Osteoblast (primary cell): ENCODE data around the gene LMO7. TPM values are rescaled to one million over a fixed set of nuclear protein-coding genes. Genes with fewer than 3 reads are reported as not detected.
"Not testable (repeated sequence)": the region's sequence is repeated elsewhere in the genome, so short reads cannot be mapped to it uniquely, and the experiment has no call there.

ENCODE experiments used
- DNase-seq: peaks from one replicate; pipeline ENCODE4 v3.0.0; 2011; ENCODE audit warnings: low spot score, mixed read lengths; ENCODE audit not compliant: insufficient read length; ENCODE audit errors: missing footprints
- H2AFZ ChIP-seq: 2 replicates; pipeline ENCODE4 v1.6.0; 2011; ENCODE audit warnings: mild to moderate bottlenecking, low read length
- H3K27ac ChIP-seq: 2 replicates; pipeline ENCODE4 v1.5.1; 2011; ENCODE audit warnings: mild to moderate bottlenecking, low read depth, low read length, moderate library complexity
- H3K27me3 ChIP-seq: 2 replicates; pipeline ENCODE4 v1.6.0; 2012; ENCODE audit warnings: mild to moderate bottlenecking, control low read depth, inconsistent platforms, low read length, moderate library complexity; ENCODE audit not compliant: insufficient read depth
- H3K36me3 ChIP-seq: 2 replicates; pipeline ENCODE4 v1.5.1; 2011; ENCODE audit warnings: mild to moderate bottlenecking, low read length, control low read depth, moderate library complexity; ENCODE audit not compliant: insufficient read depth
- H3K4me1 ChIP-seq: 2 replicates; pipeline ENCODE4 v1.5.1; 2011; ENCODE audit warnings: mild to moderate bottlenecking, low read length, control low read depth, moderate library complexity; ENCODE audit not compliant: insufficient read depth
- H3K4me2 ChIP-seq: 2 replicates; pipeline ENCODE4 v1.6.0; 2011; ENCODE audit warnings: mild to moderate bottlenecking, low read length; ENCODE audit not compliant: insufficient read depth
- H3K4me3 ChIP-seq: fragments of 200-600 bp; sonication (generic); 3 replicates; pipeline ENCODE4 v1.5.1; 2012; ENCODE audit warnings: mild to moderate bottlenecking, low read length, inconsistent platforms; ENCODE audit not compliant: insufficient read depth
- H3K79me2 ChIP-seq: 2 replicates; pipeline ENCODE4 v1.6.0; 2012; ENCODE audit warnings: mild to moderate bottlenecking, low read length, control low read depth, inconsistent platforms; ENCODE audit not compliant: insufficient read depth
- H3K9me3 ChIP-seq: 2 replicates; pipeline ENCODE4 v1.5.1; 2011; ENCODE audit warnings: low read depth, low read length, control low read depth
- H4K20me1 ChIP-seq: 2 replicates; pipeline ENCODE4 v1.6.0; 2012; ENCODE audit warnings: mild to moderate bottlenecking, low read length, control low read depth; ENCODE audit not compliant: insufficient read depth
- CTCF ChIP-seq: IDR thresholded peaks from 2 replicates; pipeline ENCODE4 v1.5.1; 2011; ENCODE audit warnings: mild to moderate bottlenecking, low read depth, low read length, moderate library complexity; ENCODE audit errors: extremely low read depth
- total RNA-seq: library from RNA; depleted of rRNA; stranded (reverse); fragments of >200 nt; gene quantifications from 2 replicates; pipeline ENCODE4 v1.2.3, GENCODE V29; 2012

The LMO7 gene
- total RNA-seq, 1 donor: 536 TPM

- Histone ChIP-seq H3K27ac (peak overlapping the region; percentile 56), H3K4me2 (peak overlapping the region; percentile 17), H3K79me2 (peaks cover 100% of the 10 kb centered on the region)
Observed at GRCh38 chr13:75789451-75790197, 153.5 kb downstream of the LMO7 start.

GRCh38 chr13:75790198-75790970 lies 154.3 kb downstream of the LMO7 start:
- Histone ChIP-seq H3K79me2 (peaks cover 100% of the 10 kb centered on the region), H3K4me1 (peaks cover 66% of the 10 kb centered on the region), H2AFZ (no peak overlapping the region), H3K4me2 (no peak overlapping the region), H4K20me1 (peaks cover 87% of the 10 kb centered on the region), H3K36me3 (peaks cover 34% of the 10 kb centered on the region), H3K4me3 (no peak overlapping the region), H3K27me3 (no peaks in the 10 kb centered on the region), H3K27ac (peak overlapping the region; percentile 38), H3K9me3 (no peaks in the 10 kb centered on the region)
- no peak for DNase-seq
- TF ChIP-seq CTCF: no peak

More at GRCh38 chr13:75789451-75790197, 153.5 kb downstream of the LMO7 start:
- Histone ChIP-seq H3K4me1 (peaks cover 70% of the 10 kb centered on the region), H3K4me3 (no peak overlapping the region), H4K20me1 (peaks cover 91% of the 10 kb centered on the region), H2AFZ (no peak overlapping the region), H3K36me3 (peaks cover 30% of the 10 kb centered on the region), H3K9me3 (no peaks in the 10 kb centered on the region), H3K27me3 (no peaks in the 10 kb centered on the region)
- no peak for TF ChIP-seq CTCF
- no peak for DNase-seq

GRCh38 chr13:75792526-75793187 lies 156.5 kb downstream of the LMO7 start:
- no peaks in the 10 kb centered on the region for H3K27me3 ChIP-seq
- peaks cover 59% of the 10 kb centered on the region for H3K4me1 ChIP-seq
- H3K36me3 ChIP-seq: peaks cover 53% of the 10 kb centered on the region
- no peak for TF ChIP-seq CTCF
- DNase-seq: no peak
- no peaks in the 10 kb centered on the region for H3K9me3 ChIP-seq
- H4K20me1 ChIP-seq: peaks cover 87% of the 10 kb centered on the region
- H3K4me2 ChIP-seq: no peak overlapping the region
- no peak overlapping the region for H2AFZ ChIP-seq
- H3K27ac ChIP-seq: no peak overlapping the region
- H3K4me3 ChIP-seq: no peak overlapping the region
- peaks cover 100% of the 10 kb centered on the region for H3K79me2 ChIP-seq

- Histone ChIP-seq H3K36me3 (peaks cover 57% of the 10 kb centered on the region), H3K4me1 (peaks cover 57% of the 10 kb centered on the region), H4K20me1 (peaks cover 84% of the 10 kb centered on the region), H3K79me2 (peaks cover 99% of the 10 kb centered on the region)
- H3K4me2 ChIP-seq, H3K9me3 ChIP-seq, H3K27ac ChIP-seq, H3K27me3 ChIP-seq, H3K4me3 ChIP-seq, H2AFZ ChIP-seq, DNase-seq: not testable (repeated sequence)
Observed at GRCh38 chr13:75793188-75793567, 157.0 kb downstream of the LMO7 start.
